MM.1S (cell line): Measurements from ENCODE around the gene ARHGAP36.

Experiments used
- DNase-seq: peaks from one replicate; pipeline ENCODE4 v3.0.0-alpha.2; 2015
- H2AFZ ChIP-seq: fragments of 300-600 bp; sonication (generic); 2 replicates; pipeline ENCODE4 v1.6.0; 2016; ENCODE audit warnings: antibody characterized with exemption, low read length
- H3F3A ChIP-seq: fragments of 300-600 bp; sonication (generic); 2 replicates; pipeline ENCODE4 v1.6.1; 2016; ENCODE audit warnings: mild to moderate bottlenecking, antibody characterized with exemption, low read length, moderate library complexity, mixed read lengths; ENCODE audit not compliant: insufficient read depth
- H3K27ac ChIP-seq: fragments of 300-600 bp; sonication (generic); 2 replicates; pipeline ENCODE4 v1.5.1; 2016; ENCODE audit warnings: mild to moderate bottlenecking, low read length
- H3K27me3 ChIP-seq: fragments of 300-600 bp; sonication (generic); replicated peaks from 2 replicates; pipeline ENCODE4 v1.6.0; 2016; ENCODE audit warnings: low read length; ENCODE audit not compliant: insufficient read depth
- H3K36me3 ChIP-seq: fragments of 300-600 bp; sonication (generic); replicated peaks from 2 replicates; pipeline ENCODE4 v1.6.1; 2016; ENCODE audit warnings: mild to moderate bottlenecking, low read length, mixed read lengths; ENCODE audit not compliant: insufficient read depth
- H3K4me1 ChIP-seq: fragments of 300-600 bp; sonication (generic); 2 replicates; pipeline ENCODE4 v1.6.1; 2016; ENCODE audit warnings: low read length, mixed read lengths
- H3K4me2 ChIP-seq: fragments of 300-600 bp; sonication (generic); 2 replicates; pipeline ENCODE4 v1.6.0; 2016; ENCODE audit warnings: low read depth, low read length
- H3K4me3 ChIP-seq: fragments of 300-600 bp; sonication (generic); 2 replicates; pipeline ENCODE4 v1.5.1; 2016; ENCODE audit warnings: low read length, mixed read lengths
- H3K79me2 ChIP-seq: fragments of 300-600 bp; sonication (generic); 2 replicates; pipeline ENCODE4 v1.6.1; 2016; ENCODE audit warnings: mixed run types, low read length, mixed read lengths
- H3K9ac ChIP-seq: fragments of 300-600 bp; sonication (generic); 2 replicates; pipeline ENCODE4 v1.6.1; 2016; ENCODE audit warnings: low read length, mixed read lengths
- H3K9me2 ChIP-seq: fragments of 300-600 bp; sonication (generic); replicated peaks from 2 replicates; pipeline ENCODE4 v1.6.1; 2016; ENCODE audit warnings: mild to moderate bottlenecking, low read length, mixed read lengths; ENCODE audit not compliant: insufficient read depth
- H3K9me3 ChIP-seq: fragments of 300-600 bp; sonication (generic); replicated peaks from 2 replicates; pipeline ENCODE4 v1.6.1; 2016; ENCODE audit warnings: mild to moderate bottlenecking, low read length, mixed read lengths; ENCODE audit not compliant: insufficient read depth
- H4K20me1 ChIP-seq: fragments of 300-600 bp; sonication (generic); 2 replicates; pipeline ENCODE4 v1.6.1; 2016; ENCODE audit warnings: mild to moderate bottlenecking, low read length, moderate library complexity, mixed read lengths; ENCODE audit not compliant: insufficient read depth
- CTCF ChIP-seq: fragments of 300-600 bp; sonication (generic); IDR thresholded peaks from 2 replicates; pipeline ENCODE4 v1.5.1; 2016; ENCODE audit warnings: antibody characterized with exemption, low read length, mixed read lengths
- EZH2 ChIP-seq: fragments of 300-600 bp; sonication (generic); optimal IDR thresholded peaks from 2 replicates; pipeline ENCODE3; 2017; ENCODE audit warnings: low read depth, mild to moderate bottlenecking, antibody characterized with exemption, low read length, mixed read lengths
- EZH2phosphoT487 ChIP-seq: fragments of 300-600 bp; sonication (generic); IDR thresholded peaks from 2 replicates; pipeline ENCODE4 v1.6.1; 2018; ENCODE audit warnings: antibody characterized with exemption, low read length

The ARHGAP36 gene

GRCh38 chrX:131032354-131033230 is 25.6 kb upstream of the ARHGAP36 start:
- Histone ChIP-seq H4K20me1 (no peaks in the 10 kb centered on the region), H3K4me2 (no peak overlapping the region), H3K27ac (no peak overlapping the region), H3K9me3 (no peaks in the 10 kb centered on the region), H3K9ac (no peak overlapping the region), H3K4me3 (no peak overlapping the region), H3K27me3 (no peaks in the 10 kb centered on the region), H2AFZ (no peak overlapping the region), H3F3A (no peaks in the 10 kb centered on the region), H3K4me1 (no peaks in the 10 kb centered on the region), H3K79me2 (no peaks in the 10 kb centered on the region), H3K9me2 (no peaks in the 10 kb centered on the region), H3K36me3 (no peaks in the 10 kb centered on the region)
- no peak for DNase-seq
- TF ChIP-seq EZH2 (no peak), CTCF (no peak), EZH2phosphoT487 (no peak)

GRCh38 chrX:131034063-131034462 is 24.1 kb upstream of the ARHGAP36 start:
- no peaks in the 10 kb centered on the region for H3K9me3 ChIP-seq
- H3K4me1 ChIP-seq = no peaks in the 10 kb centered on the region
- no peak for DNase-seq

GRCh38 chrX:131040781-131041180 is 17.4 kb upstream of the ARHGAP36 start:
- Histone ChIP-seq H3K9me2 (no peaks in the 10 kb centered on the region), H3K27me3 (no peaks in the 10 kb centered on the region), H3K4me2 (no peak overlapping the region), H2AFZ (no peak overlapping the region), H3K4me3 (no peak overlapping the region), H4K20me1 (no peaks in the 10 kb centered on the region), H3K79me2 (no peaks in the 10 kb centered on the region), H3F3A (no peaks in the 10 kb centered on the region), H3K9me3 (no peaks in the 10 kb centered on the region), H3K4me1 (no peaks in the 10 kb centered on the region), H3K27ac (no peak overlapping the region), H3K36me3 (no peaks in the 10 kb centered on the region), H3K9ac (no peak overlapping the region)
- no peak for DNase-seq
- no peak for TF ChIP-seq CTCF
- TF ChIP-seq EZH2 = no peak
- no peak for TF ChIP-seq EZH2phosphoT487

More at GRCh38 chrX:131034063-131034462, 24.1 kb upstream of the ARHGAP36 start:
- Histone ChIP-seq H3K79me2 (no peaks in the 10 kb centered on the region), H3K9me2 (no peaks in the 10 kb centered on the region), H3K4me3 (no peak overlapping the region), H3K36me3 (no peaks in the 10 kb centered on the region), H3F3A (no peaks in the 10 kb centered on the region), H3K27me3 (no peaks in the 10 kb centered on the region), H3K4me2 (no peak overlapping the region), H4K20me1 (no peaks in the 10 kb centered on the region), H3K9ac (no peak overlapping the region), H3K27ac (no peak overlapping the region), H2AFZ (no peak overlapping the region)
- no peak for TF ChIP-seq EZH2phosphoT487
- TF ChIP-seq CTCF = no peak
- TF ChIP-seq EZH2 = no peak
